Endothelial cell of umbilical vein (primary cell): ENCODE results near the gene IGSF6. TPM values are rescaled to one million over a fixed set of nuclear protein-coding genes. Genes with fewer than 3 reads are reported as not detected.
A peak's percentile ranks its signal among the peaks of the same experiment; 100 is the strongest.

Source experiments
- BruUV-seq: library from RNA; stranded (reverse); fragments of 400-500 nt; replicated peaks from 2 replicates; lab custom pipeline; 2021; lab: Mats Ljungman, UMichigan
- CTCF ChIA-PET: fragments of 300-600, 350-600 bp; sonication (Branson Sonifier 250); formaldehyde crosslinking; loops from one replicate; lab custom pipeline; 2021; ENCODE audit warnings: antibody characterized with exemption, inconsistent platforms; lab: Charles Lee
- POLR2A ChIA-PET: fragments of 300-600, 350-600 bp; sonication (Branson Sonifier 250); formaldehyde crosslinking; loops from one replicate; lab custom pipeline; 2021; ENCODE audit warnings: antibody characterized with exemption, inconsistent platforms; lab: Charles Lee
- DNase-seq: peaks from one replicate; pipeline ENCODE4 v3.0.0-alpha.2; 2011; ENCODE audit warnings: low read depth, low spot score
- FAIRE-seq: peaks from 2 replicates; lab custom pipeline; 2011; peaks lifted over from hg19 to GRCh38; lab: Jason Lieb, UNC
- H2AFZ ChIP-seq: 2 replicates; pipeline ENCODE4 v1.6.0; 2012; ENCODE audit warnings: low read depth, low read length, control low read depth, inconsistent platforms
- H3K27ac ChIP-seq: 2 replicates; pipeline ENCODE4 v1.5.1; 2011; ENCODE audit warnings: low read depth, mild to moderate bottlenecking, control low read depth, low read length, moderate library complexity; ENCODE audit not compliant: insufficient read depth
- H3K27me3 ChIP-seq, 2 experiments: 2 replicates each; pipeline versions ENCODE4 v1.6.0 to v1.6.1; 2011; ENCODE audit warnings: low read length in 2 of 2, mixed read lengths in 1 of 2; ENCODE audit not compliant: control insufficient read depth in 2 of 2, insufficient read depth in 2 of 2
- H3K36me3 ChIP-seq, 2 experiments: 2 replicates in 1 of 2; 3 replicates in 1 of 2; pipeline ENCODE4 v1.5.1; 2011; ENCODE audit warnings: low read length in 2 of 2, mild to moderate bottlenecking in 1 of 2, moderate library complexity in 1 of 2; ENCODE audit not compliant: control insufficient read depth in 2 of 2, insufficient read depth in 2 of 2; ENCODE audit errors: extremely low read depth in 1 of 2
- H3K4me1 ChIP-seq: 3 replicates; pipeline ENCODE4 v1.5.1; 2011; ENCODE audit warnings: mild to moderate bottlenecking, low read length; ENCODE audit not compliant: control insufficient read depth, insufficient read depth; ENCODE audit errors: extremely low read depth
- H3K4me2 ChIP-seq: 2 replicates; pipeline ENCODE4 v1.6.1; 2011; ENCODE audit warnings: low read length, control low read depth, mixed read lengths; ENCODE audit not compliant: insufficient read depth
- H3K4me3 ChIP-seq, 3 experiments: fragments of 200-600 bp in 1 of 3; sonication (generic), shearing (Covaris generic) in 1 of 3; replicated peaks in 1 of 3; 2 replicates each; pipeline ENCODE4 v1.5.1; 2011 to 2016; ENCODE audit warnings: control low read depth in 3 of 3, low read length in 3 of 3, mild to moderate bottlenecking in 2 of 3, inconsistent platforms in 1 of 3, low read depth in 1 of 3, moderate library complexity in 1 of 3; ENCODE audit not compliant: insufficient read depth in 1 of 3
- H3K79me2 ChIP-seq: 2 replicates; pipeline ENCODE4 v1.6.0; 2012; ENCODE audit warnings: low read length, inconsistent platforms; ENCODE audit not compliant: control insufficient read depth, insufficient read depth
- H3K9ac ChIP-seq: replicated peaks from 2 replicates; pipeline ENCODE3; 2011; ENCODE audit warnings: low read length, control low read depth; ENCODE audit not compliant: insufficient read depth; ENCODE audit errors: extremely low read depth
- H3K9me1 ChIP-seq: replicated peaks from 3 replicates; pipeline ENCODE4 v1.6.0; 2011; ENCODE audit warnings: mild to moderate bottlenecking, low read length; ENCODE audit not compliant: control insufficient read depth, insufficient read depth; ENCODE audit errors: extremely low read depth
- H3K9me3 ChIP-seq: replicated peaks from 2 replicates; pipeline ENCODE4 v1.5.1; 2012; ENCODE audit warnings: low read length, inconsistent platforms; ENCODE audit not compliant: control insufficient read depth, insufficient read depth
- H4K20me1 ChIP-seq: replicated peaks from 2 replicates; pipeline ENCODE3; 2011; ENCODE audit warnings: mild to moderate bottlenecking, low read length; ENCODE audit not compliant: control insufficient read depth, insufficient read depth; ENCODE audit errors: extremely low read depth
- EZH2 ChIP-seq: IDR thresholded peaks from 2 replicates; pipeline ENCODE4 v1.6.1; 2012; ENCODE audit warnings: borderline replicate concordance, low read depth, mild to moderate bottlenecking, moderate library complexity, low read length, inconsistent platforms; ENCODE audit not compliant: severe bottlenecking
- FOS ChIP-seq: IDR thresholded peaks from 2 replicates; pipeline ENCODE4 v1.6.1; 2011; ENCODE audit warnings: mild to moderate bottlenecking, low read length, moderate library complexity, borderline replicate concordance; ENCODE audit not compliant: insufficient read depth
- GATA2 ChIP-seq: IDR thresholded peaks from 2 replicates; pipeline ENCODE4 v1.7.0; 2011; ENCODE audit warnings: low read depth, mild to moderate bottlenecking, moderate library complexity, mixed read lengths, low read length; ENCODE audit not compliant: insufficient read length, insufficient read depth
- JUN ChIP-seq: IDR thresholded peaks from 2 replicates; pipeline ENCODE4 v1.6.1; 2011; ENCODE audit warnings: borderline replicate concordance, low read depth; ENCODE audit not compliant: insufficient read length, insufficient read depth
- MYC ChIP-seq: IDR thresholded peaks from one replicate; pipeline ENCODE4 v1.6.1; 2011; ENCODE audit warnings: mild to moderate bottlenecking, low read depth, low read length
- POLR2A ChIP-seq: IDR thresholded peaks from 2 replicates; pipeline ENCODE4 v1.6.1; 2012; ENCODE audit warnings: low read depth, mild to moderate bottlenecking, control low read depth, low read length
- POLR2AphosphoS5 ChIP-seq: IDR thresholded peaks from 2 replicates; pipeline ENCODE4 v1.6.1; 2012; ENCODE audit warnings: low read depth, mild to moderate bottlenecking, control low read depth, low read length, moderate library complexity; ENCODE audit not compliant: insufficient read depth
- dilution Hi-C: fragments of 300-500 bp; cut with MboI; formaldehyde crosslinking; loops from one replicate; pipeline ENCODE4 v1.15.0; 2019; ENCODE audit warnings: low sequenced_read_pairs; ENCODE audit not compliant: extremely low pct_ligation_motif_present
- intact Hi-C: fragments of 100-400 bp; cut with micrococcal nuclease; formaldehyde crosslinking; loops from one replicate; pipeline ENCODE4 v1.10.0; 2022
- polyA plus RNA-seq, 4 experiments: library from polyadenylated mRNA; depleted of rRNA in 3 of 4; stranded (reverse) in 3 of 4; unstranded in 1 of 4; fragments of >200 nt; gene quantifications; 2 replicates each; pipeline versions ENCODE4 v1.2.1 to v1.2.3, GENCODE V29; 2011 to 2012; ENCODE audit warnings: missing spikeins in 1 of 4
- total RNA-seq: library from RNA; stranded (reverse); gene quantifications from 2 replicates; pipeline ENCODE4 v1.2.3, GENCODE V29; 2021
- TF ChIP-seq, protein P1 (sequence below), 2 donors: IDR thresholded peaks; 1 replicate in 1 of 2; 2 replicates in 1 of 2; pipeline ENCODE4 v1.5.1; 2011; ENCODE audit warnings: low read length in 2 of 2, mild to moderate bottlenecking in 2 of 2, moderate library complexity in 2 of 2, control low read depth in 1 of 2, inconsistent platforms in 1 of 2, low read depth in 1 of 2; ENCODE audit not compliant: insufficient read depth in 1 of 2; ENCODE audit errors: extremely low read depth in 1 of 2
- TF ChIP-seq, protein P2 (sequence below): IDR thresholded peaks from 2 replicates; pipeline ENCODE4 v1.6.1; 2011; ENCODE audit not compliant: insufficient read depth, insufficient read length

Gene IGSF6
- total and polyA plus RNA-seq, 2 donors (not counting 3 experiments of a cell fraction or from before 2014, with no cell fraction given) = not detected

DNA sequence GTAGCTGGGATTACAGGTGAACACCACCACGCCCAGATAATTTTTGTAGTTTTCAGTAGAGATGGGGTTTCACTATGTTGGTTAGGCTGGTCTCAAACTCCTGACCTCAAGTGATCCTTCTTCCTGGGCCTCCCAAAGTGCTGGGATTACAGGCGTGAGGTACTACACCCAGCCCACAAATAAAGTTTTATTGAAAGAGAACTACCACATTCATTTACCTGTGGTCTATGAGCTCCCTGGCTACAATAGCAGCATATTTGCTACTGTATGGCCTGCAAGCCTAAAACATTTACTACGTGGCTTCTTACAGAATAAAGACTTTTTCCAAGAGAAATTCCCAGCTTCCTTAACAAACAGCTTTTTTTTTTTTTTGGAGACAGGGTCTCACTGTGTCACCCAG, 49.6 kb downstream of the IGSF6 start:
- H3K27ac ChIP-seq = no peak overlapping the region
- dilution Hi-C loops = no loop called here

DNA sequence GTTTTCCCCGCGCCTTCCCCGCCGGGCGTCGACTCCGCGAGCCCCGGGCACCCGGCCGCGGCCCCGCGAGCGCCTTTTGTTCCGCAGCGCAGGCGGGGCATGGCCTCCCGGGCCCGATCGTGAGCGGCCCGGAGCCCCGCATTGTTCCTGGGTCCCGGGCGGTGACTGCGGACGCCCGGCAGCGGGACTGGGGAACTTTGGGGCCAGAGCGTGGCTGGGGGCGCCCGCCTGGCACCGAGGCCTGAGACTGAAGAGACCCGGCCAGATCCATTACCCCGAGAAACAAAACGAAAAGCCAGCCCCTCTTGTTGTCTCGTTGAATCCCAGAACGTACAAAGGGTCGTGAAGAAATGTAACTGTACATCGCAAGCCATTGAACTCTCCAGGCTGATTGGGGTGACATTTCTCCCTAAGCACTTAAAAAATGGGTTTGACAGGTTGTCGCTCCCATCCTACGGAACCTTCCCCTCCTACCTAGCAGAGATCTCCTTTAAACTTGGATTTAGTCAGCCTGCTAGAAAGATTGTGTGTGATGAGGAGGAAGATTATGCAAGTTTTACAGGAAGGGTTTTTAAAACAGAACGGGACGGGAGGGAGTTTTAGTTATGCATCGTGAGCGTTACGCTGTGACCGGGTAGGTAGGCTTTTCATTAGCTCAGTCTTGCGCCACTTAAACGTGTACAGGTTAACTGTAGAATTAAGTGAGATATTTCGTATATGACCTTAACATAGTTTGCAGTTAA, 52.2 kb downstream of the IGSF6 start:
- Histone ChIP-seq H3K79me2 (peaks cover 51% of the 10 kb centered on the region), H3K36me3 (no peaks in the 10 kb centered on the region), H3K9ac (peak overlapping the region; percentile 79), H3K27me3 (no peaks in the 10 kb centered on the region), H3K9me1 (no peaks in the 10 kb centered on the region), H3K4me1 (peaks cover 21% of the 10 kb centered on the region), H3K9me3 (no peaks in the 10 kb centered on the region), H3K27ac (peak overlapping the region; percentile 61), H3K4me3 (peak overlapping the region; percentile 60 to 90 (median 77)), H3K4me2 (peak overlapping the region; percentile 79), H4K20me1 (no peaks in the 10 kb centered on the region), H2AFZ (peak overlapping the region; percentile 18)
- FAIRE-seq (no peak), DNase-seq (peak; percentile 59)
- BruUV-seq = no TSS peak
- dilution Hi-C loops = no loop called here
- ChIA-PET CTCF (interaction anchor here (0.6 to 2.0 kb wide), 5 partner anchors 8 to 107 kb away, joined by 3 to 7 read pairs (median 5); no protein-coding TSS in a partner anchor), POLR2A (no interaction called here)
- no peak for TF ChIP-seq FOS
- no peak for TF ChIP-seq POLR2AphosphoS5
- no peak for TF ChIP-seq MYC
- TF ChIP-seq POLR2A = no peak
- TF ChIP-seq GATA2 = no peak
- TF ChIP-seq, protein P1, sequence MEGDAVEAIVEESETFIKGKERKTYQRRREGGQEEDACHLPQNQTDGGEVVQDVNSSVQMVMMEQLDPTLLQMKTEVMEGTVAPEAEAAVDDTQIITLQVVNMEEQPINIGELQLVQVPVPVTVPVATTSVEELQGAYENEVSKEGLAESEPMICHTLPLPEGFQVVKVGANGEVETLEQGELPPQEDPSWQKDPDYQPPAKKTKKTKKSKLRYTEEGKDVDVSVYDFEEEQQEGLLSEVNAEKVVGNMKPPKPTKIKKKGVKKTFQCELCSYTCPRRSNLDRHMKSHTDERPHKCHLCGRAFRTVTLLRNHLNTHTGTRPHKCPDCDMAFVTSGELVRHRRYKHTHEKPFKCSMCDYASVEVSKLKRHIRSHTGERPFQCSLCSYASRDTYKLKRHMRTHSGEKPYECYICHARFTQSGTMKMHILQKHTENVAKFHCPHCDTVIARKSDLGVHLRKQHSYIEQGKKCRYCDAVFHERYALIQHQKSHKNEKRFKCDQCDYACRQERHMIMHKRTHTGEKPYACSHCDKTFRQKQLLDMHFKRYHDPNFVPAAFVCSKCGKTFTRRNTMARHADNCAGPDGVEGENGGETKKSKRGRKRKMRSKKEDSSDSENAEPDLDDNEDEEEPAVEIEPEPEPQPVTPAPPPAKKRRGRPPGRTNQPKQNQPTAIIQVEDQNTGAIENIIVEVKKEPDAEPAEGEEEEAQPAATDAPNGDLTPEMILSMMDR (IDR thresholded peaks at IDR 0.05; ENCODE audit: extremely low read depth in 1 of 2, insufficient read depth in 1 of 2, low read depth in 1 of 2, low read length in 2 of 2) = no peak
- TF ChIP-seq, protein P2, sequence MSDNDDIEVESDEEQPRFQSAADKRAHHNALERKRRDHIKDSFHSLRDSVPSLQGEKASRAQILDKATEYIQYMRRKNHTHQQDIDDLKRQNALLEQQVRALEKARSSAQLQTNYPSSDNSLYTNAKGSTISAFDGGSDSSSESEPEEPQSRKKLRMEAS = no peak
- no peak for TF ChIP-seq JUN
- TF ChIP-seq EZH2 = no peak
- intact Hi-C loops = no loop called here

More for the DNA sequence above, 49.6 kb downstream of the IGSF6 start:
- Histone ChIP-seq H3K36me3 (no peaks in the 10 kb centered on the region), H3K9me1 (no peaks in the 10 kb centered on the region), H3K4me2 (no peak overlapping the region), H3K4me1 (peaks cover 21% of the 10 kb centered on the region), H3K79me2 (peaks cover 75% of the 10 kb centered on the region), H3K9me3 (no peaks in the 10 kb centered on the region), H4K20me1 (no peaks in the 10 kb centered on the region), H2AFZ (no peak overlapping the region), H3K4me3 (no peak overlapping the region), H3K27me3 (no peaks in the 10 kb centered on the region), H3K9ac (no peak overlapping the region)
- CTCF ChIA-PET = interaction anchor here (0.8 to 1.3 kb wide), 2 partner anchors 10 to 54 kb away, joined by 3 read pairs; no protein-coding TSS in a partner anchor
- FAIRE-seq = no peak
- intact Hi-C loops = no loop called here
- no TSS peak for BruUV-seq
- TF ChIP-seq, protein P2 = no peak
- POLR2A ChIA-PET = no interaction called here
- DNase-seq = no peak
